CD4-positive, alpha-beta T cell (primary cell): ENCODE results near the gene CPB1. TPM values are rescaled to one million over a fixed set of nuclear protein-coding genes. Genes with fewer than 3 reads are reported as not detected.

ENCODE experiments used
- ATAC-seq: fragments of 200-7000 bp; cut with Tn5 transposase; one replicate; pipeline ENCODE4 v1.10.0; 2022; ENCODE audit warnings: mild to moderate bottlenecking; ENCODE audit not compliant: poor library complexity
- CTCF ChIA-PET: fragments of 350-600 bp; sonication (Branson Sonifier 250); formaldehyde crosslinking; loops from one replicate; lab custom pipeline; 2021; ENCODE audit warnings: antibody characterized with exemption, inconsistent platforms; lab: Charles Lee
- POLR2A ChIA-PET: fragments of 350-600 bp; sonication (Branson Sonifier 250); formaldehyde crosslinking; loops from one replicate; lab custom pipeline; 2021; ENCODE audit warnings: antibody characterized with exemption, inconsistent platforms; lab: Charles Lee
- DNase-seq, 14 experiments: peaks; one replicate each; pipeline ENCODE4 v3.0.0-alpha.2; 2013 to 2020; ENCODE audit warnings: mixed read lengths in 2 of 14
- H3K27ac ChIP-seq, 2 donors: one replicate each; pipeline versions ENCODE4 v1.5.1 to v1.7.0; 2013; ENCODE audit warnings: low read length in 2 of 2, low read depth in 1 of 2, mild to moderate bottlenecking in 1 of 2
- H3K27me3 ChIP-seq, 2 experiments: 1 replicate in 1 of 2; 2 replicates in 1 of 2; pipeline versions ENCODE4 v1.6.1 to v1.7.0; 2013; ENCODE audit warnings: low read length in 2 of 2, control low read depth in 1 of 2, mild to moderate bottlenecking in 1 of 2, moderate library complexity in 1 of 2; ENCODE audit not compliant: insufficient read depth in 2 of 2, control insufficient read depth in 1 of 2
- H3K36me3 ChIP-seq: one replicate; pipeline ENCODE4 v1.6.1; 2013; ENCODE audit warnings: low read length, control low read depth; ENCODE audit not compliant: insufficient read depth
- H3K4me1 ChIP-seq: one replicate; pipeline ENCODE4 v1.6.1; 2013; ENCODE audit warnings: low read length, control low read depth; ENCODE audit not compliant: insufficient read depth
- H3K4me3 ChIP-seq: one replicate; pipeline ENCODE4 v1.5.1; 2013; ENCODE audit warnings: mild to moderate bottlenecking, low read length, moderate library complexity
- H3K9me3 ChIP-seq, 2 experiments: 1 replicate in 1 of 2; 2 replicates in 1 of 2; pipeline versions ENCODE4 v1.6.1 to v1.7.0; 2013; ENCODE audit warnings: low read length in 2 of 2, mild to moderate bottlenecking in 2 of 2, control low read depth in 1 of 2, moderate library complexity in 1 of 2; ENCODE audit not compliant: control insufficient read depth in 1 of 2, insufficient read depth in 1 of 2
- H3K27ac Mint-ChIP-seq: one replicate; pipeline ENCODE4 v1.8.0; 2020; ENCODE audit warnings: mixed read lengths
- H3K27me3 Mint-ChIP-seq: one replicate; pipeline ENCODE4 v1.8.0; 2021; ENCODE audit warnings: mixed read lengths
- H3K36me3 Mint-ChIP-seq: one replicate; pipeline ENCODE4 v1.8.0; 2021; ENCODE audit warnings: low read depth, mixed read lengths
- H3K4me1 Mint-ChIP-seq: one replicate; pipeline ENCODE4 v1.8.0; 2021; ENCODE audit warnings: low read depth, mixed read lengths
- H3K4me3 Mint-ChIP-seq: one replicate; pipeline ENCODE4 v1.8.0; 2020; ENCODE audit warnings: mild to moderate bottlenecking, mixed read lengths
- H3K9me3 Mint-ChIP-seq: one replicate; pipeline ENCODE4 v1.8.0; 2020; ENCODE audit warnings: mixed read lengths
- intact Hi-C, 2 experiments: fragments of 100-400 bp; cut with DNase I in 1 of 2; cut with micrococcal nuclease in 1 of 2; formaldehyde crosslinking; loops; one replicate each; pipeline versions ENCODE4 v1.15.1 to v1.9.0; 2023 to 2025; cut with DNase I, micrococcal nuclease
- total RNA-seq, 174 experiments: library from RNA in 2 of 174; stranded (reverse) in 2 of 174; gene quantifications; one replicate each; pipeline ENCODE4 v1.2.3 and lab custom pipeline; 2021 to 2026
- TF ChIP-seq, protein P1 (sequence below): fragments of 200-600 bp; IDR thresholded peaks from one replicate; pipeline ENCODE4 v1.8.0; 2022; ENCODE audit warnings: antibody characterized with exemption, mild to moderate bottlenecking

The CPB1 gene
- total RNA-seq, 2 experiments from 2014 or later = not detected

DNA sequence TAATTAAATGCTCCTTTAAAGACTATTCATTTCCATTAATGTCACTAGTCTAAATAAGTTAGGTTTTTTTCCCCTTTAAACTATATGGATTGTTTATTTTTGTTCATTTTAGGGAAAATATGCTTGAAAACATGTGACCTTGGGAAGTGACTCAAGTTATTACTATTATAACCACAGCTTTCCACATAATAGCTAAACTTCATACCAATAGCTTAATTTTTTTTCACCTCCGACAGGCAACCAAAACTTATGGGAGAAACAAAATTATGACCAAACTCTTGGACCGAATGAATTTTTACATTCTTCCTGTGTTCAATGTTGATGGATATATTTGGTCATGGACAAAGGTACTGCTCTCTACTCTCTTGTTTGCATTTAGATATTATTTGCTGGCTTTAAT is 53.7 kb downstream of the CPB1 start:
- Histone ChIP-seq H3K9me3 (no peaks in the 10 kb centered on the region), H3K4me1 (no peaks in the 10 kb centered on the region), H3K4me3 (no peak overlapping the region), H3K36me3 (no peaks in the 10 kb centered on the region), H3K27me3 (no peaks in the 10 kb centered on the region), H3K27ac (no peak overlapping the region)
- H3K9me3 Mint-ChIP-seq = no peaks in the 10 kb centered on the region
- no peak for DNase-seq
- ChIA-PET CTCF (interaction anchor here (1.1 kb wide), 1 partner anchor 15 kb away, joined by 3 read pairs; no protein-coding TSS in a partner anchor), POLR2A (no interaction called here)
- no peak overlapping the region for H3K27ac Mint-ChIP-seq
- TF ChIP-seq, protein P1, sequence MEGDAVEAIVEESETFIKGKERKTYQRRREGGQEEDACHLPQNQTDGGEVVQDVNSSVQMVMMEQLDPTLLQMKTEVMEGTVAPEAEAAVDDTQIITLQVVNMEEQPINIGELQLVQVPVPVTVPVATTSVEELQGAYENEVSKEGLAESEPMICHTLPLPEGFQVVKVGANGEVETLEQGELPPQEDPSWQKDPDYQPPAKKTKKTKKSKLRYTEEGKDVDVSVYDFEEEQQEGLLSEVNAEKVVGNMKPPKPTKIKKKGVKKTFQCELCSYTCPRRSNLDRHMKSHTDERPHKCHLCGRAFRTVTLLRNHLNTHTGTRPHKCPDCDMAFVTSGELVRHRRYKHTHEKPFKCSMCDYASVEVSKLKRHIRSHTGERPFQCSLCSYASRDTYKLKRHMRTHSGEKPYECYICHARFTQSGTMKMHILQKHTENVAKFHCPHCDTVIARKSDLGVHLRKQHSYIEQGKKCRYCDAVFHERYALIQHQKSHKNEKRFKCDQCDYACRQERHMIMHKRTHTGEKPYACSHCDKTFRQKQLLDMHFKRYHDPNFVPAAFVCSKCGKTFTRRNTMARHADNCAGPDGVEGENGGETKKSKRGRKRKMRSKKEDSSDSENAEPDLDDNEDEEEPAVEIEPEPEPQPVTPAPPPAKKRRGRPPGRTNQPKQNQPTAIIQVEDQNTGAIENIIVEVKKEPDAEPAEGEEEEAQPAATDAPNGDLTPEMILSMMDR = no peak
- H3K4me1 Mint-ChIP-seq = no peaks in the 10 kb centered on the region
- H3K4me3 Mint-ChIP-seq = no peak overlapping the region
- no peak for ATAC-seq
- intact Hi-C loops = no loop called here
- no peaks in the 10 kb centered on the region for H3K36me3 Mint-ChIP-seq
- peaks cover 25% of the 10 kb centered on the region for H3K27me3 Mint-ChIP-seq

DNA sequence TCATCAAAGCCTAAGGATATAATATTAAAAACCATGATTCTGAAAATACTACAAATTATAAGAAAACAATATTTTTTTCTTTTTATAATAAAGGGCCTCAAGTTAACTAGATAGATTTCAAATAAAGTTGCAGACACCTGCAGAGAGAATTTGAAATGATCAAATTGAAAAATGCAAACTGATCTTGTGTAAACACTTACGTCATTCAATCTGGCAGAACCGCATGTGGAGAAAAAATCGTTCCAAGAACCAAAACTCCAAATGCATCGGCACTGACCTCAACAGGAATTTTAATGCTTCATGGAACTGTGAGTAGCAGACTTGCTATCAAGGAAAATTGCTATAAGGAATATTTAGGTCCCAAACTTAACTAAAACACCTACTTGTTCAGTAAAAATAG is 54.7 kb downstream of the CPB1 start:
- no peak overlapping the region for H3K4me3 Mint-ChIP-seq
- ATAC-seq = no peak
- H3K4me3 ChIP-seq = no peak overlapping the region
- no peak overlapping the region for H3K27ac ChIP-seq
- H3K9me3 Mint-ChIP-seq = no peaks in the 10 kb centered on the region
- POLR2A ChIA-PET = no interaction called here
- CTCF ChIA-PET = no interaction called here
- H3K36me3 ChIP-seq = no peaks in the 10 kb centered on the region
- intact Hi-C loops = no loop called here
- H3K27me3 ChIP-seq = no peaks in the 10 kb centered on the region
- no peaks in the 10 kb centered on the region for H3K36me3 Mint-ChIP-seq
- peaks cover 26% of the 10 kb centered on the region for H3K27me3 Mint-ChIP-seq
- no peaks in the 10 kb centered on the region for H3K9me3 ChIP-seq
- H3K4me1 Mint-ChIP-seq = no peaks in the 10 kb centered on the region
- H3K27ac Mint-ChIP-seq = no peak overlapping the region
- no peak for DNase-seq
- H3K4me1 ChIP-seq = no peaks in the 10 kb centered on the region
- TF ChIP-seq, protein P1 = no peak

DNA sequence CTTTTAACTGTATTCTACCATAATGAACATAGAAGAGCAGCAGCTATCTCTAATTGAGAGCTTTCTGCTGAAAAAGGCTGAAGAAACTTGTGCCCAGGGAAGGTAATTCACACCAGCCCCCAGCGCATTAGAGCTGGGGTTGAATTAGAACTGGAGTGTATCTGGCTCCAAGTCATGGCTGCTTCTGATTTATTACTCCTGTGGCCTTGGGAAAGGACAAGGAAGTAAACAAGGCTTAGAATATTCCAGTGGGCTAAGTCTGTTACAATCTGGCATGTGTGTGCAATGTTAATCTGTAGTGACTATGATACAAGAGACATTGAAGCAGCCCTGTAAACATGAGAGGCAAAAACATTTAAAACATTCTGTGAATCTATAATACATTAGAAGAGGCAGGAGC is 55.6 kb downstream of the CPB1 start:
- CTCF ChIA-PET = no interaction called here
- Mint-ChIP-seq H3K36me3 (no peaks in the 10 kb centered on the region), H3K4me1 (no peaks in the 10 kb centered on the region), H3K9me3 (no peaks in the 10 kb centered on the region), H3K27me3 (peaks cover 27% of the 10 kb centered on the region), H3K27ac (no peak overlapping the region), H3K4me3 (no peak overlapping the region)
- Histone ChIP-seq H3K27me3 (no peaks in the 10 kb centered on the region), H3K27ac (no peak overlapping the region), H3K4me3 (no peak overlapping the region), H3K9me3 (no peaks in the 10 kb centered on the region), H3K4me1 (no peaks in the 10 kb centered on the region), H3K36me3 (no peaks in the 10 kb centered on the region)
- TF ChIP-seq, protein P1 = no peak
- no peak for ATAC-seq
- POLR2A ChIA-PET = no interaction called here
- DNase-seq = no peak
- intact Hi-C loops = no loop called here
